Mesodermal cell (in vitro differentiated cells): Measurements from ENCODE around the gene AOC2.
"Not testable (repeated sequence)": the region's sequence is repeated elsewhere in the genome, so short reads cannot be mapped to it uniquely, and the experiment has no call there.

Experiments used
- H3K27ac ChIP-seq: 2 replicates; pipeline ENCODE4 v1.7.0; 2013; ENCODE audit warnings: mild to moderate bottlenecking, low read depth, low read length, moderate library complexity; ENCODE audit not compliant: severe bottlenecking
- H3K36me3 ChIP-seq: 2 replicates; pipeline ENCODE4 v1.7.1; 2013; ENCODE audit warnings: mild to moderate bottlenecking, low read length, moderate library complexity; ENCODE audit not compliant: control insufficient read depth, insufficient read depth
- H3K4me1 ChIP-seq: one replicate; pipeline ENCODE4 v1.7.1; 2013; ENCODE audit warnings: mild to moderate bottlenecking, low read length; ENCODE audit not compliant: insufficient read depth, control insufficient read depth, poor library complexity, severe bottlenecking
- H3K4me3 ChIP-seq: 2 replicates; pipeline ENCODE4 v1.7.0; 2013; ENCODE audit warnings: low read length, control low read depth, mild to moderate bottlenecking; ENCODE audit not compliant: insufficient read depth, poor library complexity, severe bottlenecking; ENCODE audit errors: extremely low read depth
- H3K9me3 ChIP-seq: 2 replicates; pipeline ENCODE4 v1.7.1; 2013; ENCODE audit warnings: mild to moderate bottlenecking, low read length, moderate library complexity; ENCODE audit not compliant: control insufficient read depth
- WGBS, 2 experiments: methylation state at CpG; one replicate each; pipeline ENCODE4 v1.1.5; 2013; ENCODE audit warnings: missing lambda C conversion rate in 2 of 2; ENCODE audit not compliant: insufficient coverage in 2 of 2; 5-methylcytosine and 5-hydroxymethylcytosine counted together

AOC2 gene

DNA sequence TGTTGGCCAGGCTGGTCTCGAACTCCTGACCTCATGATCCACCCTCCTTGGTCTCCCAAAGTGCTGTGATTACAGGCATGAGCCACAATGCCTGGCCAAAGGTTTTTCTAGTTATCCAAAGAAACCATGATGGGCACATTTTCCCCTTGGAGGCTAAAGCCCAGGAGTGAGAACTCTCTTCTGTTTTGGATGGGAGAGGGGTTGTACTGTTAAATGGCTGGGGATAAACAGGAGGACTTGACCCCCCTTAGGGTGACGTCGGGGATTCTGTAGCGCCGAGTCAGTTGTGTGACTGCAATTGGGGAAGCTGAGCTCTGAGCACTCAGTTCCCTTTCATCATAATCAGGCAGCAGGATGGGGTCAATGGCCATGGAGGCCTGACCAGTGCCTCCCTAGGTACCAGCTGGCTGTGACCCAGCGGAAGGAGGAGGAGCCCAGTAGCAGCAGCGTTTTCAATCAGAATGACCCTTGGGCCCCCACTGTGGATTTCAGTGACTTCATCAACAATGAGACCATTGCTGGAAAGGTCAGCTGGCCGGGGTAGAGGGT is 10.7 kb downstream of the AOC2 start:
- no peaks in the 10 kb centered on the region for H3K4me1 ChIP-seq
- no peaks in the 10 kb centered on the region for H3K36me3 ChIP-seq
- H3K4me3 ChIP-seq, result no peak overlapping the region
- no peaks in the 10 kb centered on the region for H3K9me3 ChIP-seq
- H3K27ac ChIP-seq, result no peak overlapping the region
- 88 to 91% methylated on average over 7 to 8 of the region's 8 CpGs for WGBS, 2 experiments

DNA sequence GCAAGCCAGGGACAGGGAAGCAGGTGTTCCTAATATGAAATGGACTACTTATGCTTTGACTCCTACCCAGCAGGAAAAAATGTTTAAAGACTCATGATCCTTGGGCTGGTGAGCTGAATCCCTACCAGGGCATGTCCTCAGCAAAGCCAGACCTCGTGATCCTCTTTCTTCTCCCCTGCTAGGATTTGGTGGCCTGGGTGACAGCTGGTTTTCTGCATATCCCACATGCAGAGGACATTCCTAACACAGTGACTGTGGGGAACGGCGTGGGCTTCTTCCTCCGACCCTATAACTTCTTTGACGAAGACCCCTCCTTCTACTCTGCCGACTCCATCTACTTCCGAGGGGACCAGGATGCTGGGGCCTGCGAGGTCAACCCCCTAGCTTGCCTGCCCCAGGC is 11.7 kb downstream of the AOC2 start:
- WGBS, 2 experiments, result 60 to 95% methylated on average over 1 to 3 of the region's 8 CpGs
- H3K4me1 ChIP-seq, H3K27ac ChIP-seq, H3K36me3 ChIP-seq, H3K4me3 ChIP-seq, H3K9me3 ChIP-seq: not testable (repeated sequence)

DNA sequence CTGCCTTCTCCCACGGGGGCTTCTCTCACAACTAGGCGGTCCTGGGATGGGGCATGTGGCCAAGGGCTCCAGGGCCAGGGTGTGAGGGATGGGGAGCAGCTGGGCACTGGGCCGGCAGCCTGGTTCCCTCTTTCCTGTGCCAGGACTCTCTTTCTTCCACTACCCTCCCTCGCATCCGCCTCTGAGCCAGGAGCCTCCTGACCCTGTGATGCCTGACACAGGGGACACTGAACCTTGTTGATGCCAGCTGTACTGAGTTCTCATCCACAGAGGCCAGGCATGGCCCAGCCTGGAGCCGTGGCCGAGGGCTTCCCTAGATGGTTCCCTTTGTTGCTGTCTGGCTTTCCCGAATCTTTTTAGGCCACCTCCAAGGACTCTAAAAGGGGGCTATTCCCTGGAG is 12.1 kb downstream of the AOC2 start:
- WGBS, 2 experiments, result 90 to 92% methylated on average over 5 of the region's 8 CpGs
- H3K4me3 ChIP-seq, H3K4me1 ChIP-seq, H3K27ac ChIP-seq, H3K36me3 ChIP-seq, H3K9me3 ChIP-seq: not testable (repeated sequence)

DNA sequence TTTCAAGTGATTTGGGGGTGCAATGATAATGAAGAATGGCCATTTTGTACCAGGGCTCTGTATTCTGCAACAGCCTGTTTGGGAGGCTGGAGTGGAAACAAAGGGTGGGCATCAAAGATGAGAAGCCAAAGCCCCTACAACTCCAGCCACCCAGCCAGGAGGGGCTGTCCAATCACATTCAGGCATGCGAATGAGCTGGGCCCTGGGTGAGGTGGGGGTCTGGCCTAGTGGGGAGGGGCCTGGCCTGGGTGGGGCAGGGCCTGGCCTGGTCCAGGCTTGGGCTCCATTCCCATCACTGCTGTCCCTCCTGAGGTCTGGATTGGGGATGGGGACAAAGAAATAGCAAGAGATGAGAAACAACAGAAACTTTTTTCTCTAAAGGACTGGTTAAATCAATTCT is 13.0 kb downstream of the AOC2 start:
- 88% methylated on average over 1 of the region's 1 CpG; no CpG with 5 or more reads in 1 of the 2 experiments for WGBS, 2 experiments
- no peak overlapping the region for H3K4me3 ChIP-seq
- H3K9me3 ChIP-seq, result no peaks in the 10 kb centered on the region
- no peak overlapping the region for H3K27ac ChIP-seq
- no peaks in the 10 kb centered on the region for H3K36me3 ChIP-seq
- no peaks in the 10 kb centered on the region for H3K4me1 ChIP-seq

DNA sequence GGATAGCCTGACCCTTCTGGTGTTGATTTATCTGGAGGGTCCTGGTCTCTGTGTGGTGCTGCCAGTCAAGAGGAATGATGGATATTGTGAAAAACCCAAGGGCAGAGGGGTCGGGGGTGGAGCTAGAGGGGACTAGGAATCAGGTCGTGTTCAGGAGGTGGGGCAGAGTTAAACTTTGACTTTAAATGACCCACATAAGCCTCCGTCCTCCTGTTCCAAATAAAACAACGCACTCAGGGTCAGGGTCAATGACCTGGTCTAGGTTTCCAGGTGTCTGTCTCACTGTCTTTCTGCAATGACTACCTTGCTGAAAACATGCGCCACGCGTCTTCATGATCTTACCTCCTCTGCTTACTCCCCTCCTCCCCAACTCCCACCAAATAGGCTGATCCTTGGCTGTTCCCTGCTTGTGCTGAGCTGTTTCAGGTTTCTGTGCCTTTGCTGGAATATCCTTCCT is 21.3 kb downstream of the AOC2 start:
- H3K4me1 ChIP-seq, result no peaks in the 10 kb centered on the region
- 78 to 86% methylated on average over 7 of the region's 7 CpGs for WGBS, 2 experiments
- H3K4me3 ChIP-seq, result no peak overlapping the region
- H3K9me3 ChIP-seq, result peaks cover 4% of the 10 kb centered on the region
- H3K27ac ChIP-seq, result no peak overlapping the region
- H3K36me3 ChIP-seq, result no peaks in the 10 kb centered on the region

DNA sequence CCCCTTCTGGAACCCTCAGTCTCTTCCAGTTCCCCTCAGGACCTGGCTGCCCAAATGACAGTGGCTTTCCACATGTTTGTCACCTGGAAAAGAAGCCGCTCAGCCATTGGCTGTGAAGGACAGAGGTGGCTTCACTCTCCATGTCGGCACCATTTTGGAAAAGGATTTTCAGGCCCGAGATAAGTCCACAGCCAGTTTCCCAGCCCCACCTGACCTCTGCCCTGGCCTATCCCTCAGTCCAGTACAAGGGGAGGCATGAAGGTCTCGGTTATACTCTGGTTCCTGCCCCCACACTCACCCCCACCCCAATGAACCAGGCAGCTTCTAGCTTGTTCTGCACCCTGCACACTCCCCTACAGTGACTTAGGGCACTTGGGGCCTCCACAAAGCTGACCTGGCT is 21.8 kb downstream of the AOC2 start:
- H3K4me3 ChIP-seq, result no peak overlapping the region
- peaks cover 6% of the 10 kb centered on the region for H3K9me3 ChIP-seq
- H3K36me3 ChIP-seq, result no peaks in the 10 kb centered on the region
- H3K4me1 ChIP-seq, result no peaks in the 10 kb centered on the region
- H3K27ac ChIP-seq, result no peak overlapping the region
- 96 to 100% methylated on average over 4 of the region's 4 CpGs for WGBS, 2 experiments

DNA sequence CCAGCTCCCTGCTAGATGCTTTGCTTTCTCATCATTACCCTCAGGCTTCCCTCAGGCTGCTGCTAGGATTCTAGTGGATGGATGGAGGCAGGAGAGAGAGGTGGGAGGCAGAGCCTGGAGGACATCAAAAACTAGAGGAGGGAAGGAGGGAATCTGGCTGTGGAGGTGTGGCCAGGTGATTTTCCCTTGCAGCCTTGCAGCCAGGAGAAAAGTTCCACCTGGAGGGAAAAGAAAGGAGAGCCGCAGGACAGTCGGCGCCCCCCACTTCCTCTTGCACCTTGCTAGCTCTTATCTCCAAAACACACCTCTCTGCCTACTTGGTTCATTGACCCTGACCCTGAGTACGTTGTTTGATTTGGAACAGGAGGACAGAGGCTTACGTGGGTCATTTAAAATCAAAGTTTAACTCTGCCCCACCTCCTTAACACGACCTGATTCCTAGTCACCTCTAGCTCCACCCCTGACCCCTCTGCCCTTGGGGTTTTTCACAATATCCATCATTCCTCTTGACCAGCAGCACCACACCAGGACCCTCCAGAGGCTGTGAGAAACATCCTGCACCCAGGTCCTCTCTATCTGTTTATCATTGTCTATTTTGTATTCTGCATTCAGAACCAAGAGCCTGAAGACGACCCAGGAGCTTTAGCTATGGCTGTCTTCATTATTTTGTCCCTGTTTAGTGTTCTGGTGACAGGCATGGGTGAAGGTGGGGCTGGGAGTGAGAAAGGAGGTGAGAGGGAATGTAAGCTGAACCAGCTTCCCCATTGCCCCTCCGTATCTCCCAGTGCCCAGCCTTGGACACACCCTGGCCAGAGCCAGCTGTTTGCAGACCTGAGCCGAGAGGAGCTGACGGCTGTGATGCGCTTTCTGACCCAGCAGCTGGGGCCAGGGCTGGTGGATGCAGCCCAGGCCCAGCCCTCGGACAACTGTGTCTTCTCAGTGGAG is 22.5 kb downstream of the AOC2 start:
- Histone ChIP-seq H3K4me1 (no peaks in the 10 kb centered on the region), H3K27ac (no peak overlapping the region), H3K36me3 (no peaks in the 10 kb centered on the region), H3K9me3 (peaks cover 6% of the 10 kb centered on the region), H3K4me3 (no peak overlapping the region)
- 75 to 88% methylated on average over 2 to 6 of the region's 12 CpGs for whole genome bisulfite sequencing, 2 experiments

DNA sequence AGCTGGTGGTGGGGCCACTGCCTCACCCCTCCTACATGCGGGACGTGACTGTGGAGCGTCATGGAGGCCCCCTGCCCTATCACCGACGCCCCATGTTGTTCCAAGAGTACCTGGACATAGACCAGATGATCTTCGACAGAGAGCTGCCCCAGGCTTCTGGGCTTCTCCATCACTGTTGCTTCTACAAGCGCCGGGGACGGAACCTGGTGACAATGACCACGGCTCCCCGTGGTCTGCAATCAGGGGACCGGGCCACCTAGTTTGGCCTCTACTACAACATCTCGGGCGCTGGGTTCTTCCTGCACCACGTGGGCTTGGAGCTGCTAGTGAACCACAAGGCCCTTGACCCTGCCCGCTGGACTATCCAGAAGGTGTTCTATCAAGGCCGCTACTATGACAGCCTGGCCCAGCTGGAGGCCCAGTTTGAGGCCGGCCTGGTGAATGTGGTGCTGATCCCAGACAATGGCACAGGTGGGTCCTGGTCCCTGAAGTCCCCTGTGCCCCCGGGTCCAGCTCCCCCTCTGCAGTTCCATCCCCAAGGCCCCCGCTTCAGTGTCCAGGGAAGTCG is 23.4 kb downstream of the AOC2 start:
- H3K4me3 ChIP-seq, H3K9me3 ChIP-seq, H3K4me1 ChIP-seq, H3K36me3 ChIP-seq, H3K27ac ChIP-seq: not testable (repeated sequence)
- WGBS, 2 experiments, result 93% methylated on average over 6 to 12 of the region's 21 CpGs

DNA sequence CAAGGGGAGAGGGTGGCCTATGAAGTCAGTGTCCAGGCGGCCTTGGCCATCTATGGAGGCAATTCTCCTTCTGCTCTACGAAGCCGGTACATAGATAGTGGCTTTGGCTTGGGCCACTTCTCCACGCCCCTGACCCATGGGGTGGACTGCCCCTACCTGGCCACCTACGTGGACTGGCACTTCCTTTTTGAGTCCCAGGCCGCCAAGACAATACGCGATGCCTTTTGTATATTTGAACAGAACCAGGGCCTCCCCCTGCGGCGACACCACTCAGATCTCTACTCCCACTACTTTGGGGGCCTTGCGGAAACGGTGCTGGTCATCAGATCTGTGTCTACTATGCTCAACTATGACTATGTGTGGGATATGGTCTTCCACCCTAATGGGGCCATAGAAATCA is 24.0 kb downstream of the AOC2 start:
- Histone ChIP-seq H3K36me3 (no peaks in the 10 kb centered on the region), H3K27ac (no peak overlapping the region), H3K9me3 (peaks cover 6% of the 10 kb centered on the region), H3K4me1 (no peaks in the 10 kb centered on the region), H3K4me3 (no peak overlapping the region)
- 90 to 95% methylated on average over 8 to 11 of the region's 12 CpGs for WGBS, 2 experiments

DNA sequence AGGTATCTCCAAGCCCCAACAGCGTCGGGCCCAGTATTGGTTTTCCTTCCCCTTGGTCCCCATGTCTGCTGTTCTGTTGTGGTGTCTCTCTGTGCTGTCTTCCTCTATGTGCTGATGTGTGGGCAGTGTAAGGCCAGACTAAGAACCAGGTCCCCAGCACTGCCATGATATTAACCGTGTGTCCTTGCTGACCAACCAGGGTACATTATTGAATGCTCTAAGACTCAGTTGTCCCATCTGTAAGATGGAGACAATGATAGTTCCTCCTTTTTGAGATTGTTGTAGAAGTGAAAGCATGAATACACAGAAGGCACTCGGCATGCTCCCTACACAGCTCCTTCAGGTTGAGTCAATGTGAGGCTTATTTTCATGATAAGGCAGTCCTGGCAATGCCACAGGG is 27.3 kb downstream of the AOC2 start:
- Histone ChIP-seq H3K27ac (no peak overlapping the region), H3K4me1 (no peaks in the 10 kb centered on the region), H3K9me3 (peaks cover 6% of the 10 kb centered on the region), H3K36me3 (no peaks in the 10 kb centered on the region), H3K4me3 (no peak overlapping the region)
- WGBS, 2 experiments, result 85 to 90% methylated on average over 3 to 4 of the region's 4 CpGs
